Endothelial cell of umbilical vein (primary cell): Measurements from ENCODE around the gene SLC39A11. TPM values are rescaled to one million over a fixed set of nuclear protein-coding genes. Genes with fewer than 3 reads are reported as not detected.

Experiments used
- BruUV-seq: library from RNA; stranded (reverse); fragments of 400-500 nt; replicated peaks from 2 replicates; lab custom pipeline; 2021; lab: Mats Ljungman, UMichigan
- CTCF ChIA-PET: fragments of 300-600, 350-600 bp; sonication (Branson Sonifier 250); formaldehyde crosslinking; loops from one replicate; lab custom pipeline; 2021; ENCODE audit warnings: antibody characterized with exemption, inconsistent platforms; lab: Charles Lee
- POLR2A ChIA-PET: fragments of 300-600, 350-600 bp; sonication (Branson Sonifier 250); formaldehyde crosslinking; loops from one replicate; lab custom pipeline; 2021; ENCODE audit warnings: antibody characterized with exemption, inconsistent platforms; lab: Charles Lee
- DNase-seq: peaks from one replicate; pipeline ENCODE4 v3.0.0-alpha.2; 2011; ENCODE audit warnings: low read depth, low spot score
- FAIRE-seq: peaks from 2 replicates; lab custom pipeline; 2011; peaks lifted over from hg19 to GRCh38; lab: Jason Lieb, UNC
- H2AFZ ChIP-seq: 2 replicates; pipeline ENCODE4 v1.6.0; 2012; ENCODE audit warnings: low read depth, low read length, control low read depth, inconsistent platforms
- H3K27ac ChIP-seq: 2 replicates; pipeline ENCODE4 v1.5.1; 2011; ENCODE audit warnings: low read depth, mild to moderate bottlenecking, control low read depth, low read length, moderate library complexity; ENCODE audit not compliant: insufficient read depth
- H3K27me3 ChIP-seq, 2 experiments: 2 replicates each; pipeline versions ENCODE4 v1.6.0 to v1.6.1; 2011; ENCODE audit warnings: low read length in 2 of 2, mixed read lengths in 1 of 2; ENCODE audit not compliant: control insufficient read depth in 2 of 2, insufficient read depth in 2 of 2
- H3K36me3 ChIP-seq, 2 experiments: 2 replicates in 1 of 2; 3 replicates in 1 of 2; pipeline ENCODE4 v1.5.1; 2011; ENCODE audit warnings: low read length in 2 of 2, mild to moderate bottlenecking in 1 of 2, moderate library complexity in 1 of 2; ENCODE audit not compliant: control insufficient read depth in 2 of 2, insufficient read depth in 2 of 2; ENCODE audit errors: extremely low read depth in 1 of 2
- H3K4me1 ChIP-seq: 3 replicates; pipeline ENCODE4 v1.5.1; 2011; ENCODE audit warnings: mild to moderate bottlenecking, low read length; ENCODE audit not compliant: control insufficient read depth, insufficient read depth; ENCODE audit errors: extremely low read depth
- H3K4me2 ChIP-seq: 2 replicates; pipeline ENCODE4 v1.6.1; 2011; ENCODE audit warnings: low read length, control low read depth, mixed read lengths; ENCODE audit not compliant: insufficient read depth
- H3K4me3 ChIP-seq, 3 experiments: fragments of 200-600 bp in 1 of 3; sonication (generic), shearing (Covaris generic) in 1 of 3; replicated peaks in 1 of 3; 2 replicates each; pipeline ENCODE4 v1.5.1; 2011 to 2016; ENCODE audit warnings: control low read depth in 3 of 3, low read length in 3 of 3, mild to moderate bottlenecking in 2 of 3, inconsistent platforms in 1 of 3, low read depth in 1 of 3, moderate library complexity in 1 of 3; ENCODE audit not compliant: insufficient read depth in 1 of 3
- H3K79me2 ChIP-seq: 2 replicates; pipeline ENCODE4 v1.6.0; 2012; ENCODE audit warnings: low read length, inconsistent platforms; ENCODE audit not compliant: control insufficient read depth, insufficient read depth
- H3K9ac ChIP-seq: replicated peaks from 2 replicates; pipeline ENCODE3; 2011; ENCODE audit warnings: low read length, control low read depth; ENCODE audit not compliant: insufficient read depth; ENCODE audit errors: extremely low read depth
- H3K9me1 ChIP-seq: replicated peaks from 3 replicates; pipeline ENCODE4 v1.6.0; 2011; ENCODE audit warnings: mild to moderate bottlenecking, low read length; ENCODE audit not compliant: control insufficient read depth, insufficient read depth; ENCODE audit errors: extremely low read depth
- H3K9me3 ChIP-seq: replicated peaks from 2 replicates; pipeline ENCODE4 v1.5.1; 2012; ENCODE audit warnings: low read length, inconsistent platforms; ENCODE audit not compliant: control insufficient read depth, insufficient read depth
- H4K20me1 ChIP-seq: replicated peaks from 2 replicates; pipeline ENCODE3; 2011; ENCODE audit warnings: mild to moderate bottlenecking, low read length; ENCODE audit not compliant: control insufficient read depth, insufficient read depth; ENCODE audit errors: extremely low read depth
- CTCF ChIP-seq, 2 donors: IDR thresholded peaks; 1 replicate in 1 of 2; 2 replicates in 1 of 2; pipeline ENCODE4 v1.5.1; 2011; ENCODE audit warnings: low read length in 2 of 2, mild to moderate bottlenecking in 2 of 2, moderate library complexity in 2 of 2, control low read depth in 1 of 2, inconsistent platforms in 1 of 2, low read depth in 1 of 2; ENCODE audit not compliant: insufficient read depth in 1 of 2; ENCODE audit errors: extremely low read depth in 1 of 2
- EZH2 ChIP-seq: IDR thresholded peaks from 2 replicates; pipeline ENCODE4 v1.6.1; 2012; ENCODE audit warnings: borderline replicate concordance, low read depth, mild to moderate bottlenecking, moderate library complexity, low read length, inconsistent platforms; ENCODE audit not compliant: severe bottlenecking
- FOS ChIP-seq: IDR thresholded peaks from 2 replicates; pipeline ENCODE4 v1.6.1; 2011; ENCODE audit warnings: mild to moderate bottlenecking, low read length, moderate library complexity, borderline replicate concordance; ENCODE audit not compliant: insufficient read depth
- GATA2 ChIP-seq: IDR thresholded peaks from 2 replicates; pipeline ENCODE4 v1.7.0; 2011; ENCODE audit warnings: low read depth, mild to moderate bottlenecking, moderate library complexity, mixed read lengths, low read length; ENCODE audit not compliant: insufficient read length, insufficient read depth
- JUN ChIP-seq: IDR thresholded peaks from 2 replicates; pipeline ENCODE4 v1.6.1; 2011; ENCODE audit warnings: borderline replicate concordance, low read depth; ENCODE audit not compliant: insufficient read length, insufficient read depth
- MAX ChIP-seq: IDR thresholded peaks from 2 replicates; pipeline ENCODE4 v1.6.1; 2011; ENCODE audit not compliant: insufficient read depth, insufficient read length
- MYC ChIP-seq: IDR thresholded peaks from one replicate; pipeline ENCODE4 v1.6.1; 2011; ENCODE audit warnings: mild to moderate bottlenecking, low read depth, low read length
- POLR2A ChIP-seq: IDR thresholded peaks from 2 replicates; pipeline ENCODE4 v1.6.1; 2012; ENCODE audit warnings: low read depth, mild to moderate bottlenecking, control low read depth, low read length
- POLR2AphosphoS5 ChIP-seq: IDR thresholded peaks from 2 replicates; pipeline ENCODE4 v1.6.1; 2012; ENCODE audit warnings: low read depth, mild to moderate bottlenecking, control low read depth, low read length, moderate library complexity; ENCODE audit not compliant: insufficient read depth
- dilution Hi-C: fragments of 300-500 bp; cut with MboI; formaldehyde crosslinking; loops from one replicate; pipeline ENCODE4 v1.15.0; 2019; ENCODE audit warnings: low sequenced_read_pairs; ENCODE audit not compliant: extremely low pct_ligation_motif_present
- intact Hi-C: fragments of 100-400 bp; cut with micrococcal nuclease; formaldehyde crosslinking; loops from one replicate; pipeline ENCODE4 v1.10.0; 2022
- polyA plus RNA-seq, 4 experiments: library from polyadenylated mRNA; depleted of rRNA in 3 of 4; stranded (reverse) in 3 of 4; unstranded in 1 of 4; fragments of >200 nt; gene quantifications; 2 replicates each; pipeline versions ENCODE4 v1.2.1 to v1.2.3, GENCODE V29; 2011 to 2012; ENCODE audit warnings: missing spikeins in 1 of 4
- total RNA-seq: library from RNA; stranded (reverse); gene quantifications from 2 replicates; pipeline ENCODE4 v1.2.3, GENCODE V29; 2021

SLC39A11 gene
- total and polyA plus RNA-seq, 2 donors (not counting 3 experiments of a cell fraction or from before 2014, with no cell fraction given) = 8.1 to 11.9 TPM

GRCh38 chr17:72644492-72644891 lies 448.0 kb downstream of the SLC39A11 start:
- H3K79me2 ChIP-seq = no peaks in the 10 kb centered on the region
- H3K27ac ChIP-seq = no peak overlapping the region
- no TSS peak for BruUV-seq
- intact Hi-C loops = no loop called here
- no peaks in the 10 kb centered on the region for H4K20me1 ChIP-seq
- H3K4me2 ChIP-seq = no peak overlapping the region
- no peak overlapping the region for H3K9ac ChIP-seq
- H2AFZ ChIP-seq = no peak overlapping the region
- H3K4me3 ChIP-seq = no peak overlapping the region
- POLR2A ChIA-PET = no interaction called here
- no peaks in the 10 kb centered on the region for H3K27me3 ChIP-seq
- H3K4me1 ChIP-seq = no peaks in the 10 kb centered on the region
- TF ChIP-seq MYC = no peak
- TF ChIP-seq CTCF (IDR thresholded peaks at IDR 0.05; ENCODE audit: extremely low read depth in 1 of 2, insufficient read depth in 1 of 2, low read depth in 1 of 2, low read length in 2 of 2) = no peak
- no peak for TF ChIP-seq GATA2
- no peak for TF ChIP-seq POLR2AphosphoS5
- TF ChIP-seq FOS = no peak
- no peak for TF ChIP-seq JUN
- no peak for TF ChIP-seq EZH2
- TF ChIP-seq MAX = no peak
- no peak for TF ChIP-seq POLR2A
- CTCF ChIA-PET = no interaction called here
- FAIRE-seq = no peak
- H3K9me1 ChIP-seq = no peaks in the 10 kb centered on the region
- H3K36me3 ChIP-seq = no peaks in the 10 kb centered on the region
- no peaks in the 10 kb centered on the region for H3K9me3 ChIP-seq
- dilution Hi-C loops = no loop called here
- no peak for DNase-seq
